Neural cell (in vitro differentiated cells): Measurements from ENCODE around the gene LANCL2.

ENCODE experiments used
- CTCF ChIP-seq: fragments of 450-650 bp; IDR thresholded peaks from 2 replicates; pipeline ENCODE4 v1.5.1; 2014; ENCODE audit warnings: antibody characterized with exemption, mild to moderate bottlenecking, moderate library complexity; ENCODE audit not compliant: poor library complexity, severe bottlenecking
- POLR2AphosphoS5 ChIP-seq: IDR thresholded peaks from 2 replicates; pipeline ENCODE4 v1.6.1; 2012

GRCh38 chr7:55326945-55327626, 38.1 kb upstream of the LANCL2 start:
- TF ChIP-seq CTCF (no peak), POLR2AphosphoS5 (no peak)
